Cardiac fibroblast (primary cell): ENCODE results near the gene TAS2R4.
A peak's percentile ranks its signal among the peaks of the same experiment; 100 is the strongest.

Experiments used
- DNase-seq, 2 donors: peaks; one replicate each; pipeline versions ENCODE4 v3.0.0 to v3.0.0-alpha.2; 2010; ENCODE audit warnings: low read depth in 2 of 2
- H3K4me3 ChIP-seq, 2 donors: replicated peaks in 1 of 2; 1 replicate in 1 of 2; 2 replicates in 1 of 2; pipeline ENCODE4 v1.5.1; 2011; ENCODE audit warnings: low read depth in 2 of 2, low read length in 2 of 2, mild to moderate bottlenecking in 2 of 2, moderate library complexity in 1 of 2
- CTCF ChIP-seq: IDR thresholded peaks from one replicate; pipeline ENCODE4 v1.5.1; 2011; ENCODE audit warnings: low read depth, mild to moderate bottlenecking, low read length, inconsistent platforms

Gene TAS2R4

GRCh38 chr7:141776374-141776773, at the start of gene TAS2R4:
Gene TAS2R4 (plus strand): TSS chr7:141776674. CDS start chr7:141778489, 1,815 bp downstream.
- no peak for TF ChIP-seq CTCF
- H3K4me3 ChIP-seq = no peak within 1 kb of the TSS
- no peak for DNase-seq

- TF ChIP-seq CTCF = no peak
- no peak overlapping the region for H3K4me3 ChIP-seq
- no peak for DNase-seq
Observed at GRCh38 chr7:141729020-141729419, 47.5 kb upstream of the TAS2R4 start.

- no peak overlapping the region for H3K4me3 ChIP-seq
- TF ChIP-seq CTCF = no peak
- DNase-seq = peak in 1 of 2 donors; percentile 7
Observed at GRCh38 chr7:141731476-141732149, 44.9 kb upstream of the TAS2R4 start.

- peak overlapping the region; percentile 89 to 96 for H3K4me3 ChIP-seq
- TF ChIP-seq CTCF = no peak
- peak; percentile 8 to 19 for DNase-seq
Observed at GRCh38 chr7:141737118-141737835, 39.2 kb upstream of the TAS2R4 start.

GRCh38 chr7:141737836-141738591, 38.5 kb upstream of the TAS2R4 start, which contains the start of gene SSBP1:
Gene SSBP1 (plus strand): TSS chr7:141738358. CDS start chr7:141739167, 809 bp downstream.
- TF ChIP-seq CTCF = peak; percentile 76
- peak; percentile 98 for DNase-seq
- H3K4me3 ChIP-seq = peak within 1 kb of the TSS; percentile 89 to 96

GRCh38 chr7:141738592-141739013, 37.9 kb upstream of the TAS2R4 start:
- H3K4me3 ChIP-seq = peak overlapping the region; percentile 89 to 96
- no peak for DNase-seq
- peak; percentile 38 for TF ChIP-seq CTCF
